Eye (tissue), 1 donor: Measurements from ENCODE around the gene ACY1.

Experiments used
- DNase-seq: peaks from one replicate; pipeline ENCODE4 v3.0.0-alpha.2; 2015

ACY1 gene

DNA sequence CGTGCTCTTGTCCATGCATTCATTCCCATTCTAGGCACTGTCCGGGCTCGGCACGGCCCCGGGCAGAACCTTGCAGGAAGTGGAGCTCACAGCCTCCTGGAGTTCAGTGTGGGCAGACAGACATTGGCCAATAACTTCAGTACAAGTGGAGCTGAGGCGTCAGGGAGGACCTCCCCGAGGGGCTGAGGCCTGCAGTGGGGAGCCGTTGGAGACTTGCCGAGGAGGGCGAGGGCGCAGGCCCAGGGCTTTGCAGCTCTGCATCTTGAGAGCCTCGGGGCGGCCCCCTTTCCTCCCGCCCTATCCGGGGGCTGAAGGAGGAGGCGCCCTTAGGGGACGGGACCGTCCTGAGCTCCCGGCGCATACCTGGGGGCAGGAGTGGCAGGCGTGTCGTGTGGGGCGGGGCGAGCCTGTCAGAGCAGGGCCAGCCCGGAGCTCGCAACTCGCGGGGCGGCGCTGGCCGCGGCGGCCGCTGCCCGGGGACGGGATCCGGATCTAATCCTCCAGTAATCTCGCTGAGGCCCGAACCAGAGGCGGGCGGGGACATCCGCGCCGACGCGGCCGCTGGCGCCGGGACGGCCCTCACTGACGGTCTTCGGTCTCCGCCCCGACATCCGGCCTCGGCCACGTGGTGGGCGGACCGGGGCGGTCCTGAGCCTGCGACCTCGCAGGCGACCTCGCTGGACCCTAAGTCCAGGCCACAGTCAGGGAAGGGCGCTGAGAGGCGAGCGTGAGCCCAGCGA, at the start of gene ACY1:
Gene ACY1 (plus strand): TSS at position 698 of the 740 bp plus-strand sequence. CDS start 530 bp downstream, outside the sequence.
- DNase-seq = peak; percentile 86

DNA sequence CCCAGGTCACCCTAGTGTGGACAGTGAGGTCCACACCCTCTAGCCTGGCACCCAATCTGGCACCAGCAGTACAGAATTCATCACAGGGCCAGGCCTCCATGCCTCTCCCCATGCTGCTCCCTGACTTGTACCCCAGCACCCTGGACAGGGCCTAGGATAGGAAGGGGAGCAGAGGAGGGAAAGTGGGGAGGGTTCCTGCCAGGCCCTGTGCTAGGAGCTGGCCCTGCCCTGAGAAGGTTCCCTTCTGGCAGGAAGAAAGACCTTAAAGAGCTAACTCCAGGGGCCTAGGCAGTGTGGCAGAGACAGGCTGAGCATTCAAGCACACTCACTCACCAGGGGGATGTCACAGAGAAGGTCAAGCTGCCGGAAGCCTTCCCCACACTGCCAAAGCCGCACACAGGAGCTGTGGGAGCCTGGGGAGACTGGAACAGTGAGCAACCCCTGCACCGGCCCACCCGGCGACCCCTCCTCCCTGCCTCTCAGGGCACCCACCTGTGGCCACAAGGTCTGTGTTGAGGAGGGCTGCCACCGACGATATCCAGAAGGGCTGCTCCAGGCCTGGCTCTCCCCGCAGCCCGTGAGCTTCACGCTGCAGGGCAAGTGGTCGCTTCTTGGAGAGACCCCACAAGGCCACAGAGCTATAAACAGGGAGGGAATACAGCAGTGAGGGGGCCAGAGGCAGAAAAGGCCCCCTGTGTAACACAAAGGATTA, 49.0 kb upstream of the ACY1 start:
- no peak for DNase-seq

DNA sequence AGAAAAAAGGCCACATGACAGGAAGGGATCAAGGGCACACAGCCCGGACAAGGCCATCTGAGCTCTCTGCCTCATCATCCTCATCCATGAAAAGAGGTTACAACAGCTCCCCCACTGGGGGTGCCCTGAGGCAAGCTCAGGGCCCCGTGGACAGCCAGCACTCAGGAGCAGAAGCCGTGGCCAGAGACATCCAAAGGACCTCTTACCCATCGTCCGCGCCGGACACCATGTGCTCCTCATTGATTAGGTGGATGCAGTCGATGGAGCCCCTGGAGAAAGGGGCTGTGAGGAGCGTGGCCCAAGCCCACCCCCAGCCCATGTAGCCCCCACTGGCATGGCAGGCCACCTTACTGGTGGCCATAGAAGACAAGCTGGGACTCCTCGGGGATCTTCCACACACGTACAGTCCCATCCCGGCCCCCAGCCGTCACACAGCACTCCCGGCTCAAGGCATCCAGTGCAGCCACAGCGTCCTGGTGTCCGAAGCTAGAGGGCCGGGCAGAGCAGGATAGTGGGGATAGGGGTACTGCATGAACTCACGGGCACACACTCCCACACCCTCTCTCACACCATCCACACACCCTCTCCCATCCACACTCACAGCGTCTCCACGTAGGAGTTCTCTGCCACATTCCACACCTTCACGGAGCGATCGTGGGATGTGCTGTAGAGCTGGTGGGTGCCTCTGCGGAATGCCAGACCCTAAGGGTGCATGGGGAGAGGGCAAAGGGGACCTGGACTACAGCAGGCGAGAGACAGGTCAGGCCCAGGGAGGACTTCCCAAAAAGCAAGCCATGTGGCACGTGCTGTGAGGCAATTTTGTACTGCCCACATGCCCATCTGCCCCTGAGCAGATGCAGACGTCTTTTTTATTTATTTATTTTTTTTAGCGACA, 48.1 kb upstream of the ACY1 start:
- DNase-seq = no peak

DNA sequence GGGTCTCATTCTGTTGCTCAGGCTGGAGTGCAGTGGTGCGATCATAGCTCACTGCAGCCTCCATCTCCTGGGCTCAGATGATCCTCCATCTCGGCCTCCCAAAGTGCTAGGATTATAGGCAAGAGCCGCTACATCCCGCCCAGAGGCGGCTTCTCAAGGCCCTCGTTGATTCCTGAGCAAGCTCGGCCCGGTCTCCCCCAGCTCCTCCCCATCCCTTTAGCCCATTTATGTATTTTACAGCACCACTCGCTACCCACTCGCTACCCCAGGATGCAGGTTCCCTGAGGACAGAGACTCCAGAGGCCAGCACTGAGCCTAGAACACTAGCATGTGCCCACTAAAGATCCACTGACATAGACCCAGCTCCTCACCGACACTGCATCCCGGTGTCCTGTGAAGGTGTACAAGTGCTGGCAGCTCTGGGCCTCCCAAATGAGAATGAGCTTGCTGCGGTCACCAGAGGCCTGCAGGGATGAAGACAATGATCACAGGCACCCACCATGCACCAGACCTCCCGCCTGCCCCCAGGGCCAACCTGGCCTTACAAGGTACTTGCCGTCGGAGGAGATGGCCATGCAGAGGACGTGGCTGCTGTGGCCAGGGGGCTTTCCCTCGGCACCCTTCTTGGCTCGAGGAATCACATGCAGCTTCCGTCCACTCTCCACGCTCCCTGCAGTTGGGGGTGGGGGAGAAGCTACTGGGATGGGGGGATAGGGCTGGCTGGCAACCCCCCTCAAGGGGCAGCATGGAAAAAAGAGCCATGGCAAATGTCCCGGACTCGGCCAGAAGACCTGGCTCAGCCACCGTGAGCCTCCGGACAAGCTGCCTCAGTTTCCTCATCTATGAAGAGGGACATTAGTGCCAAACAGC, 47.2 kb upstream of the ACY1 start:
- no peak for DNase-seq

- DNase-seq = no peak
These were observed 46.3 kb upstream of the ACY1 start for GRCh38 chr3:51937014-51937413.

DNA sequence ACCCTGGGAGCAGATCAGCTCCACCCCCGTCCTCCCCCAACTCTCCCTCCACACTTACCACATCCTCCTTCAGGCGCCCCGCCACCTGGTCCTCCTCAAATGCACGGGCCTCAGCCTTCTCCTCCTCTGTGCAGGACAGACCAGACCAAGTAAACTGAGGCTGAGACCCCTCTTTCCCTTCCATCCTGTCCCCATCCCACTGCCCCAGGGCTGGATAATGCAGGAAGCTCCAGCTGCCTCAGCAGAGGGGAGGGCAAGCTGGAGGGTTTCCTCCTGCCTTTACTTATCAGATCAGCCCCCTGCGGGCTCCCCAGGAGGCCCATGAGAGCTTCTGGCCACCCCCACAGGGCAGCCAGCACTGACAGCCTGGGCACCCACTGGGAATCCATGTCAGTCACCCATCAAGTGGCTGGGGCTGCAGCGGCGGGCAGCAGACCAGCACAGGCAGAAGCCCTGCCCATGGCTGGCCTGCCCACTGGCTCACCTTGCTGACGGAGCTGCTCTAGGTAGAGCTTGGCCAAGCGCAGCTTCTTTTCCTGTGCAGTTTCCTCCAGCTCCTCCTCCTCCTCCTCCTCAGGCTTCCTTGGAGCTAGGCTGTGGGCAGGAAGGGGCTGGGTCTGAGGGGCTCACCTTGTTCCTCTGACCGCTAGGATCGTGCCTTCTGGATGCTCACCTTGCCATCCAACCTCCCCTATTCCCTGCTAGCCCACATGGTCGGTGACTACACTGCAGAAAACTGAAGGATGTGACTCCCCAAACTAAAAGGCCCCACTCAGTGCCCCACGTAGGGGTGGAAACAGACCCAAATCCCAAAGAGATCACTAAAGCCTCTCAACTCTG, 45.5 kb upstream of the ACY1 start:
- DNase-seq = no peak

GRCh38 chr3:51938780-51939425, 44.4 kb upstream of the ACY1 start:
- no peak for DNase-seq

DNA sequence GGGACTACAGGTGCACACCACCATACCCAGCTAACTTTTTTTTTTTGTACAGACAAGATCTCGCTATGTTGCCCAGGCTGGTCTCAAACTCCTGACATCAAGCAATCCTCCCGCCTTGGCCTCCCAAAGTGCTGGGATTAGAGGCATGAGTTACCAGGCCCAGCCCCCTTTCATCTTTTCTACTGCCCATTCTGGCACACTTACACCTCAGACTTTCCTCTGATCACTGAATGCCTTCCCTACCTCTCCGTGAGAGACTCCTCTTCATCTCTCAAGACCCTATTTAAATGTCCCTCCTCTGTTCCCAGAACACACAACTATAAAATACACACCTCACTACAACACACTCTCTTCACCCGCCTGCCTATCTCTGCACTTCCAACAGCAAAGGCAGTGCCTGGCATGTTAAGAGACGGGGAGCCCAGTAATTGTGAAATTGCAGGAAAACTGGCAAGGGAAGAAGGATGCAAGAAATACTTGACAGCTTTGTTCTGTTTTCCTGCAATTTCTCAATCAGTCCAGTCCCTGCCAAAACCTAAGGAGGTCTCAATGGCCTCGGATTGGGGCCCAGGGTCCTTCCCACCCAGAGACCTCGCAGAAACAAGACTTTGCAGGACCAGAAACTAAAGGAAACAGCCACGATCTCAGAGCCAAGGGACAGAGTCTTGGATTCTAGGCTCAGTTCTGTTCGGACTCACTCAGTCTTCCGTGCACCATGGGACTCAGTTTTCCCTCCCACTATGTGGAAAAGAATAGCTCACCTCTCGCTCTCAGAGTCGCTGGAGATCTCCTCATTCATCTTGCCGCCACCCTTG, 42.5 kb upstream of the ACY1 start:
- DNase-seq = no peak

DNA sequence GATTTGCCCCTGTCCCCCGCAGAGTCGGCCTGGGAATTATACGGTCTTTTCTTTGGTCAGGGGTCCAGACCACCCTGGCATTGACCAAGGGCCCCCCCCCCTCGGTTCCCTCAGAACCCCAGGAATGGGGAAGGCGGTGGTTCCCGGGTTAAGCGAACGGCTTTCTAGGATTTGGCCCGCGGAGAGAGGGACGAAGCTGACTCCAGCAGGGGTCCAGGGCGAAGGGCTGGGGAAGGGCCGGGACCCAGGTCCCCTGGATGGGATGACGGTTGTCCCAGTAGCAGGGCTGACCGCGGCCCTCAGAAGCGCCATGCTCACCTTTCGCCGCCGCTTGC, 41.9 kb upstream of the ACY1 start:
- DNase-seq = no peak

- DNase-seq = peak; percentile 100
These were observed 41.3 kb upstream of the ACY1 start, which contains the start of the genes PARP3 and RRP9 for GRCh38 chr3:51941798-51942602. Gene PARP3, plus strand, starts transcription at chr3:51942363. Its CDS starts 993 bp downstream, at chr3:51943356. Gene RRP9, minus strand, starts transcription at chr3:51941904. Its CDS starts 37 bp downstream, at chr3:51941867.

GRCh38 chr3:51942603-51943450, 40.5 kb upstream of the ACY1 start:
- DNase-seq = peak; percentile 33

GRCh38 chr3:51943451-51944391, 39.6 kb upstream of the ACY1 start:
- DNase-seq = no peak

DNA sequence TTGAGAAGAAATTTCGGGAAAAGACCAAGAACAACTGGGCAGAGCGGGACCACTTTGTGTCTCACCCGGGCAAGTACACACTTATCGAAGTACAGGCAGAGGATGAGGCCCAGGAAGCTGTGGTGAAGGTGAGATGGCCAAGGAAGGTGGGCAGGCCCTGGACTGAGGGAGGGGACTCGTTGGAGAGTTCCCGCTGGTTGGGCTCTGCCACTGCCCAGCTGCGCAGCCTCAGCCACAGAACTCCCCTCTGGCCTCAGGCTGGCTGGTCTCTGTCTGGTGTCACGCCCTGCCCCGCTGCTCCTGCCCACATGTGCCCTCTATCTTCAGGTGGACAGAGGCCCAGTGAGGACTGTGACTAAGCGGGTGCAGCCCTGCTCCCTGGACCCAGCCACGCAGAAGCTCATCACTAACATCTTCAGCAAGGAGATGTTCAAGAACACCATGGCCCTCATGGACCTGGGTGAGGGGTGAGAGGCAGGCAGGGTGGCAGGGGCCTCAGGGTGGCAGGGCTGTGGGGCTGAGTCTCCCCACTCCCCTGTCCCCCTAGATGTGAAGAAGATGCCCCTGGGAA, 38.8 kb upstream of the ACY1 start:
- DNase-seq = no peak

DNA sequence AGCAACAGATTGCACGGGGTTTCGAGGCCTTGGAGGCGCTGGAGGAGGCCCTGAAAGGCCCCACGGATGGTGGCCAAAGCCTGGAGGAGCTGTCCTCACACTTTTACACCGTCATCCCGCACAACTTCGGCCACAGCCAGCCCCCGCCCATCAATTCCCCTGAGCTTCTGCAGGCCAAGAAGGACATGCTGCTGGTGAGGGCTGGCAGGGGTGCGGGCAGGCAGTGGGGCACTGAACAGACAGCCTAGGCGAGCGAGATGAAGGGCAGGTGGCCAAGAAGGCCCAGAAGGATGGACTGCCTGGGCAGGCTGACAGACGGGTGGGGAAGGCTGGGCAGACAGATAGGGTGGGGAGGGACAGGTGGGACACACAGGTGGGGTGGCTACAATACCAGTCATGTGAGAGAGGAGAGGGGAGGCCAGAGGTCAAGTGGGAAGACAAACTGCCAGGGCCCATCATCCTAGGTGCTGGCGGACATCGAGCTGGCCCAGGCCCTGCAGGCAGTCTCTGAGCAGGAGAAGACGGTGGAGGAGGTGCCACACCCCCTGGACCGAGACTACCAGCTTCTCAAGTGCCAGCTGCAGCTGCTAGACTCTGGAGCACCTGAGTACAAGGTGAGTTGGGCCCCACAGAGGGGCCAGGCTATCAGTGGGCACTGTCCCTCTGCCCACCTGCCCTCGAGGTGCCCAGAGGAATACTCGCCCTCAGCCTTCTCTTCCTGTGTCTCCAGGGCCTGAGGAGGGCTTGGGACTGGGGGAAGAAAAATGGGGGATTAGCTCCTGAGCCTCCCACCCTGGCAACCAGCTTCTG, 38.1 kb upstream of the ACY1 start:
- no peak for DNase-seq

DNA sequence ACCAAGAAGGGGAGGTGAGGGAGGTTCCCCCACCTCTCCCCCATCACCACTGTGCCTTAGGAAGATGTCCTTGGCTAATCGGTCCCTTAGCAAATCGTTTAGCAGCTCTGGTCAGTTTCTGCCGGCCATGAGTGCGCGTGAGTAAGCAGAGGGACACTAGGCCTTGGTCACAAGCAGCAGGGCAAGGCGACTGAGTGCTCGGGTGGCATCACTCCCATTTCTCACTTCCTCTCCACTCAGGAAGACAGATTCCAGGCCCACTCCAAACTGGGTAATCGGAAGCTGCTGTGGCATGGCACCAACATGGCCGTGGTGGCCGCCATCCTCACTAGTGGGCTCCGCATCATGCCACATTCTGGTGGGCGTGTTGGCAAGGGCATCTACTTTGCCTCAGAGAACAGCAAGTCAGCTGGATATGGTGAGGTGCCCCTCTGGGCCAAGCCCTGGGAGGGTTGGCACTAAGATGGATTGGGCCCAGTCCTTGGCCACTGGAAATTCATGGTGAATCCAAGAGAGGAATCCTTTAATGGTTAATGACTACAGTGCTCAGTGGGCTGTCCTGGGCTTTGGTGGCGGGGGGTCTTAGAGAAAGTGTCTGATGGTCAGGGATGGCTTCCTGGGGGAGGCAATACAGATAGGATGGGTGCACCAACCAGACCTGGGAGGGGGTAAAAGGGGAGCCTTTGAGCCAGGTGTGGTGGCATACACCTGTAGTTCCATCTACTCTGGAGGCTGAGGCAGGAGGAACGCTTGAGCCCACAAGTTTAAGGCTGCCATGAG, 37.2 kb upstream of the ACY1 start:
- no peak for DNase-seq
